Stimulated activated naive CD4-positive, alpha-beta T cell treated with Interleukin-2 at 50 U/mL for 16 hours (primary cell): ENCODE data around the gene SPACA4.
A peak's percentile ranks its signal among the peaks of the same experiment; 100 is the strongest.

Experiments
- DNase-seq: peaks from one replicate; lab custom pipeline; 2025; lab: John Stamatoyannopoulos, UW

SPACA4 gene

DNA sequence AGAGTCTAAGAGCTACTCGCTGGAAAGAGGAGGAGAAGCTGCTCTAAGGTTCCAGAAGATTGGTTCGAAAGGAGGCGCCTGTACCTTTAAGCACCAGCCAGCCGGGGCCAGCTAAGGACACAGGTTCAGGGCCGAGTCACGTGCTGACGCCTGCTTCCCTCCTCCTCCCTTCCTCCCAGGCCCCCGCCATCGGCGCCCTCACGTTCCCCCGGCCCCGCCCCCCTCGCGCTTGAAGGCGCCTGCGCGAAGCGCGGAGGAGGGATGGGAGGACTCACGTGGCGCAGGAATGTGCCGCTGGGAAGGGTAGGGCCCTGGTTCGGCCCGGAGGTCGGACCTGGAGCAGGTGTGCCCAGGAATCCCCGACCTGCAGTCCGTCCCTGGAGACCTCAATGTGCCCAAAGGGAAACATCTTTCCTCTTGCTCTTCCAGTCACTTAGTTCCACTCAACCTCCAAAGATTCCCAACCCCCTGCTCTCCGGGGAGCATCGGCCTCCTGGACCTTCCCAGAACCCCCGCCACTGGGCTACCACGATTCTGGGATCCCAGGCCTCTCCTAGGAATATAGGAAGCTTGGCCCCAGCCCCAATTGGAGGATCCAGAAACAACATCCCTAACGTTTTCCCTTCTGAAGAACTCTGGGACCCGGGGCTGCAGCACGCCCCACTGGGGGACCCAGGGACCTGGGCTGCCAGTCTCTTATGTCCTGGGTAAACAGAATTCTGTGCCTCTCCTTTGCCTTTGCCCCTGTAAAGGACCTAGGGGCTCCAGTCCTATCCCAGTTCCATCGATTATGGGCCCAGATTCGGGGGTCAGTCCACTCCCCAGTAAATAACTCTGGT lies 28.1 kb downstream of the SPACA4 start:
- peak; percentile 90 for DNase-seq

DNA sequence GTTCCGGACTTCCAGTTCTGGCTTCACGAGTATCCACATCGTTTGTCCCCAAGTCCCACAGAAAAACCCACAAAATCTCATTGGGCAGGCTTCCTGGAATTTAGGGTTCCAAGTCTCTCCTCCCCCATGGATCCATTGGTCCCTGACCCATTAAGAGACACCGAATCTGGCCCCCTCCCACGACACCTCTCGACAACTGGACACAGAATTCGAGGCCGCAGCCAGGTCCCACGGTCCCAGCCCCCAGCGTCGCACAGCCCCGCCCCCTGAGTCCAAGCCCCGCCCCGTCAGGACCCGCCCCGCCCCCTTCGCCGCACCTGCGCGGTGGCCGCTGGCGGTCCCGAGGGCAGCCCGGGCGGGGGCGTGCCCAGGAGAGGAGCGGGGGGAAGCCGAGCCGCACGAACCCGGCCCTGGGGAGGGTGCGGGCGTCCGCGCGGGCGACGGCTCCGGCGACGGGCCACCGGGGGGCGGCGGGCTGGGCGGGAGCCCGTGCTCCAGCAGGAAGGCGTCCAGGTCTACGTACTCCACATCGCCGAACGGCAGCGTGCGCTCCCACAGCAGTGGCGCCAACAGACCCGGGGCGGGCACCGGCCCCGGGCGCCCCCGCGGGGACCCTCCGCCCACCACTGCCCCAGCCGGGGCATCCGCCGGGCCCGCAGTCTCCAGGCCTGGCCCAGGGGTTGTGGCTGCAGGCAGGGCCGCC lies 28.9 kb downstream of the SPACA4 start:
- peak; percentile 66 for DNase-seq

DNA sequence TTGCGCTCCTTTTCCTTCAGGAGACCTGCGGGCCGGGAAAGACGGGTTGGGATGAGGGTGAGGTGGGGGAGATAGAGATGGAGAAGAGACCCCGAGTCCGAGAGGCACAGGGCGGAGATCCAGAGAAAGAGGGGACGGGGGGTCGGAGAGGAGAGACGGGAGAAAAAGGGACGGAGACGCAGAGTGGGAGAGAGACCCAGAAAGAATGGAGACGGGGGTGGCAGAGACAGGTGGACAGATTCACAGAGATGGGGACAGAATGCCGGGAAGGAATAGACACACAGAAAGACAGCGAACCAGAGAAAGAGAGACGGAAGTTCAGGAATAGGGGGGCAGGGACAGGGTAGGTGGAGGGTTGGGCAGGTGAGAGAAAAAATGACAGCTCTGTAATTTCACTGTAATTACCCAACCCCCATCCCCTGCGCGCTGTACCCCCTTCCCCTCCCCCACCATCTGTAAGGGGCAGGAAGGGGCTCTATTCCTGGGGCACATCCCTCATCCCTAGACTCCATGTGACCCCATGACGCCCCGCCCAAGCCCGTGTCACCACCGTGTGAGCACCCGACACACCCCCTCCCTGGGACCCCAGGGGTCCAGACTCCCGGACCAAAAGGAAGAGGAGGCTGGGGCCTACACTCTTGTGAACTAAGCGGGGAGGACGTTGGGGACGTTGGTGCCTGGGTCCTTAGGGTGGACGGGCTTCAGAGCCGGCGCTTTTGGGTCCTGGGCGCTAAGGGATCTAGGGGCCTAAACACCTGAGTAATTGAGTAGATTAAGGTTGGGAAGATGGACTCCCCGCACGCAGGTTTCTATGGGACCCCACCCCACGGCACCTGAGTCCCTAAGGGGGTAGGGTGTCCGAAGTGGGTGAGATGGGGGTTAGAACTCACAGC lies 29.7 kb downstream of the SPACA4 start:
- no peak for DNase-seq

DNA sequence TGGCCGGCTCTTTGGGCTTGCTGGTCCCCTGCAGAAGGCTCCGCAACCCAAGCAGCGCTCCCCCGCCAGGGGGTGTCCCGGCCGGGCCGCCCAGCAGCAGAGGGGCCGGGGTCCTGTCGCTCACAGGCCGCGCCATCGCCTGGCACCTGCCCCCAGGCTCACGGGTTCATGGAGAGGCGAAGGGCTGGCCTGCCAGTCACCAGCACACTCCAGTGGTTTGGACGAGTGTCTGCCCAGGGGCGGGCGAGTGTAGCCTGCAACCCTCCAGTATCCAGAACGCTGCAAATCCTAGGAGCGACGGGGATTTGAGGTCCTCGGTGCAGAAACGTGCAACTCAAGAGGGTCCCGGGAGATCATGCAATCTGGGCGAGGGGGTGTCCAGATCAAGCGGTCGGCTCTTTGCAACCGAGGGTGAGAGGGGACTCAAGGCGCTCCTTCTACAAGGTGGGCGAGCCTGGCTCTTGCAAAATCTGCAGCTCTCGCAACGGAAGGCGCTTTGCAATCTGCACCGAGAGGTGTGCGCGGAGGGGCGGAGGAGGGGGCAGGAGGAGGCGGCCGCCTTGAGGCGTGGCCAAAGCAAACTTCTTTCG lies 30.4 kb downstream of the SPACA4 start, which contains the start of gene DBP:
Gene DBP (minus strand): TSS at position 521 of the 590 bp plus-strand sequence. CDS start 385 bp downstream, at position 136.
- no peak for DNase-seq

DNA sequence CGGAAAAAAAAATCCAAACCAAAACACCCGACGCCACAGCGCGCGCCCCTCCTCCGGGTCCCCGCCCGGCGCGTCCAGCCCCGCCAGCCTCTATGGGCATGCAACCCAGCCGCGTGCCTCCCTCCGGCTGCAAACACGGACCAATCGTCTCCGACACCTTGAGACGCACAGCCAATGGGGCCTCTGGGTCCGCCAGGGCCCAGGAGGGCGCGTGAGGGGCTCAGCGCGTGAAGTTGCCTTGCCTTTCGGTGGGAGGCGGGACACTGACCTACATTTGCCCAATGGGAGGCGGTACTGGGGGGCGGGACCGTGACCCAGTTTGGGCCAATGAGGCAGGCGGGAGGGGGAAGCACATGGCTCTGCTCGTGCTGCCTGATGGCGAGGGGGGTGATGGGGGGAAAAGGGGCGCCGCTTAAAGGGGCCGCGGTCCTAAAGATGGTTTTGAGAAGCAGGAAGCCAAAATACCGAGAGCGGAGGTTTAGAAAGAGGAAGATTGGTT lies 31.0 kb downstream of the SPACA4 start:
- peak; percentile 99 for DNase-seq

DNA sequence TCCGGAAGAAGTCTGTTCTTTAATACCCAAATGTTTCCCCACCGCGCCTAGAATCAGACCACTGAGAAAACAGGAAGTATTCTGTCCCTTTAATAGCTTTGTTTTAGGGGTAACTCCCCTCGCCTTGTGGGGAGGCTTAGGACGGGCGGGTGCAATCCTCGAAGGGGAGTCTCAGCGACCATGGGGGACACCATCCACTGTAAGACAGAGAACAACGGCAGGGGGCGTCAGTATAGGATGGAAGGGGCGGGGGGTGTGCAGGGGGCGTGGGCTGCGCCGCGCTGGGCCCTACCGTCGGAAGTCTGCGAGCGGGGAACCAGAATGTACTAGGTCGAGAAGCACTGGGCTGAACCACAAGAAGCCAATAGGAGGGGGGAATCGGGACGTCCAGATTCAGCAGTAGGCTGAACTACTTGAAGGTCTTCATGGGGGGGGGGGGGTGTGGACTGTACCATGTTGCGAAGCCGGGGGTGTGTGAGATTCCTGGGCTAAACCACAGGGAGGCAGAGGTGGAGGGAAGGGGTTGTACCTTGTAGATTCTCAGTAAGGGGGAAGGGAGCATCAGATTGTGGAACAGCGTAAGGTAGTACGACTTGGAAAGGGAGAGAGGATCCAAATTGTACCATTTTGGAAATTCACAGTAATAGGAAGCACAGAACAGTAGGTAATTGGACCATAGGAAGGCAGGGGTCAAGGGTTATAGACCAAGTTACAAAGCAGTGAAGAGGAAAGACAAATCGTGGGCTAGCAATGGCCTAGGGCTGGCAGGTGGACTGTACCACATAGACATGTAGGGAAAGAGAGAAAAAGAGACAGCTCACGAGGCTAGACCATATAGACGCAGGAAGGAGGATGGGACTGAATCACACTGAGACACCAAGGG lies 31.6 kb downstream of the SPACA4 start:
- peak; percentile 81 for DNase-seq

DNA sequence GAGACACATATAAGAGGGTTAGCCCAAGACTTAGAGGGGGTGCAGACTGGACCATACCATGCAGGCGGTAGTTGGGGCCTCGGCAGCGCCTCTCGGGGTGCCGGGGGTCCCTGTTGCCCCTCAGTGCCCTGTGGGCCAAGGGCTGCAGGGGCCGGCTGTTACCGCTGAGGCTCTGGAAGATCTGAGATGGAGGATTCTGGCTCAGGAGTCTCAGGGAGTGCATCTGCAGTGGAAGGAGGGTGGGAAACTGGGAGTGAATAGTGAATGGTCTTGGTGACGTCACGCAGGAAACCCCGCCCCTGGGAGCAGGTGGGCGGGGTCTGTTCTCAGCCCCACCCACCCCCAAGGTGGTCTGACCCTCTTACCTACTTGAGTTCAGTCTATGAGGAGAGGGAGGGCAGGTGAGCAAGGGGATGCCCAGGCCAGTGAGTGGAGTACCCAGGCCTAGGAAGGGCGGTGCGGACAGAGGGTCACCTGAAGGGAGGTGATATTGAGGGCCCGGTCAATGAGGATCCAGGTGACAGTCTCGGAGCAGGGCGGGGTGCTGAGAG lies 32.4 kb downstream of the SPACA4 start:
- DNase-seq: no peak

DNA sequence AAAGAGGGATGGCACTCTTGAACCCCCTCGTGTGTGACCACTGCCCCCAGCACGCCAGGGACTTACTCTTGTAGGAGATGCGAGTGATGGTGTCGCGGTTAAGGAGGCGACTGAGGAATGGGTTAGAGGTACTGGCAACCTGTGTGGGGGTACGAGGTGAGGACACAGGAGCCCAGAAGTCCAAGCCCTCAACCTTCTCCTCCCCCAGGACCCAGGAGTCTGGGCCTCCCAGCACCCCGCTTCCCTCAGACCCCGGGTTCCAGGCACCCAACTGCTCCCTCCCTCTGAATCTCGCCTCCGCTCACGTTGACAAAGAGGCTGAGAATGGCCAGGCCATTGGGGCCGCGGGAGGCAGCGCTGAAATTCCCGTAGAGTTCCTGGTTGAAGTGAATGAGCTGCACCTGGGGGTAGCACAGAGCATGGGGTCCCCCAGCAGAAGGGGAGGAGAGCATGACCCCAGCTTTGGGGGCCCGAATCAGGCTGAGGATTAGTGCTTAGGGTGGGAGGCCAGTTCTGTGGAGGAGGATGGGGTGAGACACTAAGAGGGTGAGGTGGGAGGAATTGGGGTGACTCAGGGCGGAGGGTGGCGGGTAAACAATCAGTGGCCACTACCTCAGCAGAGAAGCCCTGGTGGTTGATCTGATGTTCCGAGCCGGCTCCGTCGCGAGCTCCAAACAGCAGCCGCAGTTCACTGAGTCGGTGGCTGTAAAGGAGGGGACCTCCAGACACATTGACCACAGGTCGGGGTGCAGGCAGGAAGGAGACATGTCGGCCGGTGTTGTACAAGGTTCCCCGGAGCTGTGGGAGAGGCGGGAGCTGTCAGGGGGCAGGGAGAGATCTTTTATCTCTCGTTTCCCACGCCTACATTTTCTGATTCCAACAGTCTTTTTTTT lies 33.2 kb downstream of the SPACA4 start:
- DNase-seq: no peak

DNA sequence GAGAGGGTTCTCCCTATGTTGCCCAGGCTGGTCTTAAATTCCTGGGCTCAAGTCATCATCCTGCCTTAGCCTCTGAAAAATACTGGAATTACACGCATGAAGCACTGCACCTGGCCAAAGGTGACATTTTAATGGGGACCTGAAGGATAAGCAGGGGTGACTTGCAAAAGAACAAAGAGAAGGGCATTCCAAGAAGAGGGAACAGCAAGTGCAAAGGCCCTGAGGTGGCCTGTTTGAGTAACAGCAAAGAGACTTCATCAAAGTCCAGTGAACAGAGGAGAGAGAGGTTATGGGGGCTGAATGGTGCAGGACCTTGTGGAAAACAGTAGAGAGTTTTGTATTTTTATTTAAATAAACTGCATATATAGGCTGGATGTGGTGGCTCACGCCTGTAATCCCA lies 35.3 kb downstream of the SPACA4 start:
- no peak for DNase-seq

DNA sequence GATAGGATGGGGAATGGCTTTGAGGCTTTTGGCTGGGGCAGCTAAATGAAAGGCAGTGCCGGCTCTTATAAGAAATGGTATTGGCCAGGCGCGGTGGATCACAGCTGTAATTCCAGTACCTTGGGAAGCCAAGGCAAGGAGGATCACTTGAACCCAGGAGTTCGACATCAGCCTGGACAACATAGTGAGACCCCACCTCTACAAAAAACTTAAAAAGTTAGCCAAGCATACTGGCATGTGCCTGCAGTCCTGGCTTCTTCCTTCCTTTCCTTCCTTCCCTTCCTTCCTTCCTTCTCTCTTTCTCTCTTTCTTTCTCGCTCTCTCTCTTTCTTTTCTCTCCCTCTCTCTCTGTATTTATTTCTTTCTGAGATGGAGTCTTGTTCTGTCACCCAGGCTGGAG lies 36.3 kb downstream of the SPACA4 start:
- DNase-seq: no peak

DNA sequence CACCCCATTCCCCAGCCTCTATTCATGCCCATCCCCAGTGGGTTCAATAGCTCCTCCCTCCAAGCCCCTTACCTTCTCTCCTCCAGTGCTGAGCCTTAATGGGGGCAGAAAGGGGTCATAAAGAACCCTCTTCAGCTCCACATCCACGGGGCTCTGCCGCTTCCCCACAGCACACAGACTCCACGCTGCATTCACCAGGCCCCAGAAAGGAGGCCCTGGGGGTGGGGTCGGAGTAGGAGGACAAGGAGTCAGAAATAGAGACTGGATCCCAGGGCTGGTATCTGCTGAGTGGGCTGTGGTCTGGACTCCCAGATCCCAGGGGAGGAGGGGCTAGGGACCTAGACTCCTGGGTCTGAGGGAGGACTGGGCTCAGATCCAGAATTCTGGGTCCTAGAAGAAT lies 37.8 kb downstream of the SPACA4 start:
- no peak for DNase-seq

DNA sequence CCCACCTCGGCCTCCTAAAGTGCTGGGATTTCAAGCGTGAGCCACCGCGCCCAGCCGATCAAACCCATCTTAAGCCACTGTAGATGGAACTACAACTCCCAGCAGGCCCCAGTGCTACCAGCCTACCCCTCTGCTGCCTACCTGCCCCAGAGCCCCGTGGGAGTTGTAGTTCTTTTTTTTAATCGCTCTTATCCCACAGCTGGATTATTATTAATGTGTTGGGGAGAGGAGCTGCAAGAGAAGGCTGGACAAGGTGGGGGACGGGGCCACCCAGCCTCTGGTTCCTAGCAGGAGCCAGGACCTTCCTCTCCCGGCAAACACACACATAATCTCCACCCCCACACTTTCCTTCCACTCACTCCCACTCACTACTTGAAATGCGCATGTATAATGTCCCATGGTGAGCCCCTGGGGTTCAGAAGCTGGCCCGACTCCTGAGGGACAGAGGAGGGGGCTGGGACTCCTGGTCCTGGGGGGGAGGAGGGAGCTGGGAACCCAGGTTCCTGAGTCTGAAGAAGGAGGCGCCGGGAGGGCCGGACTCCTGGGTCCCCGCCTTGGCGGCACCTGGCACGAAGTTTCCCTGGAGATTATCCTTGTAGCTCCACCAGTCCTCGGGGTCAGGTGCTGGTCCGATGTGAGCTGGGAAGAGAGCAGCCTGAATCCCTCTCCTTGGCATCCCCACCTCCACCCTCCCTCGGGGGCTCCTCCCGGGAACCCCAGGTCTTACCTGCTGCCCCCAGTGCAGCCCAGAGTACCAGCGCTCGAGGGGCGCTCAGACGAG lies 38.5 kb downstream of the SPACA4 start:
- peak; percentile 65 for DNase-seq

DNA sequence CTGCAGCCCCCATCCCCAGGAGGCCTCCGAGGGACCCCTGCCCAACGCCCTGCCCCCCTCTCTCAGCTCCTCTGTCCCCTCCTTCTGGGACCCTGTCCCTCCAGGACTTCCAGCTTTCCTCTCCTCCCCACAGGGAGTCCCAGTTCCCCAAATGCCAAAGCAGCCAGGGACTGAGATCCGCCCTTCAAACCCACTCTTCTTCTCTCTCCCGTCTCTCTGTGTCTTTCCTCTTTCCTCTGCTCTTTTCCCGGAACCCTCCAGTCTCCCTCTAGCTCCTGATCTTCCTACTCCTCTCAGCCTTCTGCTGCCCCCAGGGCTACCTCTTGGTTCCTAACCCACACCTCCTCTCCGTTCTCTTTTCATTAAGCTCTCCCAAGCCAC lies 39.1 kb downstream of the SPACA4 start:
- no peak for DNase-seq

DNA sequence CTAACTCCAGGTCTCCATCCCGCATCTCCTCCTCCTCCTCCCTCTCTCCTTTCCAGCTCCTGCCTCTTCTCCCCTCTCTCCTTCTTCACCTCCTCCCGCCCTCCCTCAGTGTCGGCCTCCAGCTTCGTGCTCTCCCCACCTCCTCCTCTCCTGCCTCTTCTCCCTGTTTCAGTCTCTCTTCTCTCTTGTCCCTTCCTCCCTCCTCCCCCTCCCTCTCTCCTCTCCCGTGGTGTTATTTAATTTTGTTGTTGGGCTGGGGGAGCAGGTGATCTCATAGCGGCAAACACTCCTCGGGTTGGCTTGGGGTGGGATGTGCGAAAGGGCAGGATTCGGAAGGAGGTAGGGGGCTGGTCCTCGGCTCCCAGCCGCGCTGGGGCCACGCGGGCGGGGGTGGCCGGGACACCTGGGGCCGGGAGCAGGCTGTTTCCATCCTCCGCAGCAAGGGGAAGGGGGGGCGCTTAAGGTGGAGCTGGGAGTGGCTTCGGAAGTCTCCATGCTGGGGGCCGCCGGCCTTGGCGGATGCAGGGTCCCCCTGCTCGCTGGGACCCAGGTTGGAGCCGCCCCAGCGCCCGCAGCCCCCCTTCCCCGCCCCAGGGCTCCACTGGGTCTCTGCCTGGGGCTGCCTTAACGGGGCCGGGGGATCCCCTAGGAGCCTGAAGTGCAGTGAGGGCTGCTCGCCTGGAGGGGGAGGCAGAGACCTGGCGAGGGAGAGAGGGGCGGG lies 39.6 kb downstream of the SPACA4 start, which contains the start of gene CA11:
Gene CA11 (minus strand): TSS at position 187 of the 721 bp plus-strand sequence. CDS start 555 bp downstream, outside the sequence.
- DNase-seq: peak; percentile 89

DNA sequence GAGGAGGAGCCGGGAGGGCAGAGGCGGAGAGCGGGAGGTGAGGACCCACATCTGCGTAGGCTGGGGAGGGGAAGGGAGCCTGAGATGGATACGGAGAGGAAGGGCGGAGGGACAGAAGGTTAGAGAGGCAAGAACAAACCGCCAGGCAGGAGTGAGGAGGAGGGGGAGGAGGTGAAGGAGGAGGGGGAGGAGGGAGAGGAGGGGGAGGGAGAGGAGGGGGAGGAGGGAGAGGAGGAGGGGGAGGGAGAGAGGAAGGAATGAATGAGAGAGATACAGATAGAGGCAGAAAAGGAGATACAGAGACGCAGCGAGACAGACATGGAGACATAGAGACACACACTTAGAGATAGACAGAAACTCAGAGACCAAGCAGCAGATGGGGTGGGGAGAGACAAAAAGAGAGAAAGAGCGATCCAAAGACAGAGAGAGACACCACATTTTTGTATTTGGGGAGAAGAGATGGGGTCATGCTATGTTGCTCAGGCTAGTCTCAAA lies 40.2 kb downstream of the SPACA4 start:
- DNase-seq: no peak

DNA sequence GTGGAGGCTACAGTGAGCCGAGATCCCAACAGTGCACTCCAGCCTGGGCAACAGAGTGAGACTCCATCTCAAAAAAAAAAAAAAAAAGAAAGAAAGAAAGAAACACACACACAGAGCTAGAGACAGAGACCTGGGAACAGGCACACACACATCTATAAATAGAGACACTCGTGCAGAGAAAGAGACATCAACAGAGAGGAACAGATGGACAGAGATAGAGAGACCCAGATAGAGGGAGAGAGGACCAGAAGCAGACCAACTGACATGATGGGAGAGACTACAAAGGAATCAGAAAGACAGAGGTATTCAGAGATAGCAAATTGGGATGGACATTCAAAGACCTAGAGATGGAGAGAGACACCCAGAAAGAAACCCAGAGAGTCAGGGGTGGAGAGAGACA lies 41.6 kb downstream of the SPACA4 start:
- DNase-seq: no peak

DNA sequence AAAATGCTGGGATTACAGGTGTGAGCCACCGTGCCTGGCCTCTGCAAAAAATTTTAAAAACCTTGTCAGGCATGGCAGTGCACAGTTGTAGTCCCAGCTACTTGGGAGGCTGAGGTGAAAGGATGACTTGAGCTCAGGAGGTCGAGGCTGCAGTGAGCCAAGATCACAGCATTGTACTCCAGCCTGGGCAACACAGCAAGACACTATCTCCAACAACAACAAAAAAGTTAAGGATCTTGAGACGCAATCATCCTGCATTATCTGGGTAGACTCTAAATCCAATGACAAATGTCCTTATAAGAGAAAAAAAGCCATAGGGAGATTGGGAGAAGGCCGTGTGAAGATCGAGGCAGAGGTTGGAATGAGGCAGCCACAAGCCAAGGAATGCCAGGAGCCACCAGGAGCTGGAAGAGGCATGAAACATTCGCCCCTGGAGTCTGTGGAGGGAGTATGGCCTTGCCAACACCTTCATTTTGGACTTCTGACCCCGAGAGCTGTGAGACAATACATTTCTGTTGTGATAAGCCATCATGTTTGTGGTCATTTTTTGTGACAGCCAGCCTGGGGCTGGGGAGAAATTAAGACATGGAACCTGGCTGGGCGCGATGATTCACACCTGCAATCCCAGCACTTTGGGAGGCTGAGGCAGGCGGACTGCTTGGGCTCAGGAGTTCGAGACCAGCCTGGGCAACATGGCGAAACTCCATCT lies 44.6 kb downstream of the SPACA4 start:
- DNase-seq: no peak
